Fibroblast of peridontal ligament (primary cell): Measurements from ENCODE around the gene ZFP36L2.
A peak's percentile ranks its signal among the peaks of the same experiment; 100 is the strongest.
"Not testable (repeated sequence)": the region's sequence is repeated elsewhere in the genome, so short reads cannot be mapped to it uniquely, and the experiment has no call there.

ENCODE experiments used
- DNase-seq: peaks from one replicate; pipeline ENCODE4 v3.0.0-alpha.2; 2010; ENCODE audit errors: extremely low read depth

ZFP36L2 gene

GRCh38 chr2:43207553-43208300 is 18.7 kb downstream of the ZFP36L2 start:
- DNase-seq = no peak

GRCh38 chr2:43206602-43207001 is 19.8 kb downstream of the ZFP36L2 start:
- DNase-seq = no peak

GRCh38 chr2:43203373-43203772 is 23.0 kb downstream of the ZFP36L2 start:
- DNase-seq = no peak

GRCh38 chr2:43202289-43202688 is 24.1 kb downstream of the ZFP36L2 start:
- DNase-seq = peak; percentile 8

GRCh38 chr2:43201497-43201896 is 24.9 kb downstream of the ZFP36L2 start:
- no peak for DNase-seq

- no peak for DNase-seq
Observed at GRCh38 chr2:43201016-43201415, 25.4 kb downstream of the ZFP36L2 start.

GRCh38 chr2:43199492-43200488 is 26.6 kb downstream of the ZFP36L2 start:
- DNase-seq = no peak

- DNase-seq = no peak
Observed at GRCh38 chr2:43198263-43198662, 28.1 kb downstream of the ZFP36L2 start.

- no peak for DNase-seq
Observed at GRCh38 chr2:43197588-43197896, 28.9 kb downstream of the ZFP36L2 start.

GRCh38 chr2:43196768-43197587 is 29.4 kb downstream of the ZFP36L2 start:
- DNase-seq = peak; percentile 20

GRCh38 chr2:43194121-43194869 is 32.1 kb downstream of the ZFP36L2 start:
- DNase-seq = no peak

- no peak for DNase-seq
Observed at GRCh38 chr2:43193652-43194120, 32.7 kb downstream of the ZFP36L2 start.

GRCh38 chr2:43192744-43193651 is 33.4 kb downstream of the ZFP36L2 start:
- DNase-seq = no peak

GRCh38 chr2:43191947-43192516 is 34.4 kb downstream of the ZFP36L2 start:
- no peak for DNase-seq

GRCh38 chr2:43190311-43191052 is 35.9 kb downstream of the ZFP36L2 start:
- DNase-seq = no peak

GRCh38 chr2:43189861-43190260 is 36.5 kb downstream of the ZFP36L2 start:
- not testable (repeated sequence) for DNase-seq

- no peak for DNase-seq
Observed at GRCh38 chr2:43188561-43189386, 37.6 kb downstream of the ZFP36L2 start.
